Endodermal cell (in vitro differentiated cells): ENCODE results near the gene OS9. TPM values are rescaled to one million over a fixed set of nuclear protein-coding genes. Genes with fewer than 3 reads are reported as not detected.
"Not testable (repeated sequence)": the region's sequence is repeated elsewhere in the genome, so short reads cannot be mapped to it uniquely, and the experiment has no call there.

Experiments
- DNase-seq: peaks from one replicate; pipeline ENCODE4 v3.0.0-alpha.2; 2017
- H3K27ac ChIP-seq: 2 replicates; pipeline ENCODE4 v1.5.1; 2013; ENCODE audit warnings: mild to moderate bottlenecking, low read depth, low read length, moderate library complexity
- H3K27me3 ChIP-seq: 2 replicates; pipeline ENCODE4 v1.6.1; 2013; ENCODE audit warnings: mild to moderate bottlenecking, low read length, moderate library complexity; ENCODE audit not compliant: insufficient read depth, control insufficient read depth, poor library complexity, severe bottlenecking
- H3K36me3 ChIP-seq: 2 replicates; pipeline ENCODE4 v1.7.0; 2013; ENCODE audit warnings: mild to moderate bottlenecking, low read length, moderate library complexity; ENCODE audit not compliant: control insufficient read depth, insufficient read depth
- H3K4me1 ChIP-seq: one replicate; pipeline ENCODE4 v1.7.0; 2013; ENCODE audit warnings: low read length; ENCODE audit not compliant: control insufficient read depth, insufficient read depth
- H3K4me3 ChIP-seq: 2 replicates; pipeline ENCODE4 v1.5.1; 2013; ENCODE audit warnings: mild to moderate bottlenecking, low read length, moderate library complexity
- H3K9ac ChIP-seq: 2 replicates; pipeline ENCODE4 v1.6.1; 2013; ENCODE audit warnings: mild to moderate bottlenecking, low read length, moderate library complexity; ENCODE audit not compliant: poor library complexity, severe bottlenecking; ENCODE audit errors: extremely low read depth
- H3K9me3 ChIP-seq: 2 replicates; pipeline ENCODE4 v1.6.1; 2013; ENCODE audit warnings: mild to moderate bottlenecking, low read length, moderate library complexity; ENCODE audit not compliant: control insufficient read depth
- H3K27ac Mint-ChIP-seq: 2 replicates; pipeline ENCODE4 v1.8.0; 2020; ENCODE audit warnings: mixed read lengths
- H3K27me3 Mint-ChIP-seq: 2 replicates; pipeline ENCODE4 v1.8.0; 2021; ENCODE audit warnings: mild to moderate bottlenecking, mixed read lengths; ENCODE audit not compliant: insufficient read depth
- H3K36me3 Mint-ChIP-seq: 2 replicates; pipeline ENCODE4 v1.8.0; 2020; ENCODE audit warnings: low read depth, mixed read lengths
- H3K4me1 Mint-ChIP-seq: 2 replicates; pipeline ENCODE4 v1.8.0; 2020; ENCODE audit warnings: mixed read lengths
- H3K4me3 Mint-ChIP-seq: 2 replicates; pipeline ENCODE4 v1.8.0; 2020; ENCODE audit warnings: mild to moderate bottlenecking, moderate library complexity, mixed read lengths
- H3K9me3 Mint-ChIP-seq: 2 replicates; pipeline ENCODE4 v1.8.0; 2020; ENCODE audit warnings: mild to moderate bottlenecking, mixed read lengths
- CTCF ChIP-seq: fragments of 200-600 bp; sonication (generic); conservative IDR thresholded peaks from 2 replicates; pipeline ENCODE4 v1.5.0; 2021; ENCODE audit warnings: antibody characterized with exemption, mild to moderate bottlenecking
- WGBS, 2 experiments: methylation state at CpG; one replicate each; pipeline versions ENCODE4 v1.1.5 to v1.1.7; 2013; ENCODE audit warnings: missing lambda C conversion rate in 2 of 2, mixed read lengths in 1 of 2; ENCODE audit not compliant: insufficient coverage in 1 of 2, insufficient read length in 1 of 2; 5-methylcytosine and 5-hydroxymethylcytosine counted together
- total RNA-seq, 2 donors: library from RNA; stranded (reverse); fragmentation: NEBNext Ultra II Directional in 1 of 2; extraction: Animal tissue kit (Norgen Biotek cat#: 25700) in 1 of 2; gene quantifications; 2 replicates in 1 of 2; 3 replicates in 1 of 2; pipeline ENCODE4 v1.2.1, GENCODE V29; 2021

The OS9 gene
- total RNA-seq, 2 donors from 2014 or later = 108 to 142 TPM

- H3K4me3 Mint-ChIP-seq = no peak overlapping the region
- H3K4me1 ChIP-seq = no peaks in the 10 kb centered on the region
- no peaks in the 10 kb centered on the region for H3K36me3 Mint-ChIP-seq
- no peaks in the 10 kb centered on the region for H3K4me1 Mint-ChIP-seq
- no peak overlapping the region for H3K4me3 ChIP-seq
- no peaks in the 10 kb centered on the region for H3K36me3 ChIP-seq
- peaks cover 28% of the 10 kb centered on the region for H3K9me3 ChIP-seq
- H3K27ac Mint-ChIP-seq = no peak overlapping the region
- peaks cover 57% of the 10 kb centered on the region for H3K9me3 Mint-ChIP-seq
- no peaks in the 10 kb centered on the region for H3K27me3 ChIP-seq
- H3K27me3 Mint-ChIP-seq = peaks cover 19% of the 10 kb centered on the region
- TF ChIP-seq CTCF = no peak
- no peak overlapping the region for H3K9ac ChIP-seq
- WGBS, 2 experiments = 62 to 63% methylated on average over 3 of the region's 3 CpGs
- DNase-seq = no peak
- H3K27ac ChIP-seq = no peak overlapping the region
Measured at GRCh38 chr12:57654042-57654441, 39.9 kb upstream of the OS9 start.

GRCh38 chr12:57655541-57656240, 38.2 kb upstream of the OS9 start:
- no peak overlapping the region for H3K9ac ChIP-seq
- H3K36me3 Mint-ChIP-seq = no peaks in the 10 kb centered on the region
- DNase-seq = no peak
- H3K4me3 ChIP-seq = no peak overlapping the region
- WGBS, 2 experiments = 81 to 90% methylated on average over 2 to 23 of the region's 23 CpGs
- H3K9me3 ChIP-seq = peaks cover 40% of the 10 kb centered on the region
- no peaks in the 10 kb centered on the region for H3K27me3 ChIP-seq
- no peak for TF ChIP-seq CTCF
- H3K36me3 ChIP-seq = no peaks in the 10 kb centered on the region
- H3K27me3 Mint-ChIP-seq = peaks cover 25% of the 10 kb centered on the region
- no peak overlapping the region for H3K4me3 Mint-ChIP-seq
- no peaks in the 10 kb centered on the region for H3K4me1 Mint-ChIP-seq
- no peak overlapping the region for H3K27ac Mint-ChIP-seq
- H3K9me3 Mint-ChIP-seq = peaks cover 68% of the 10 kb centered on the region
- no peaks in the 10 kb centered on the region for H3K4me1 ChIP-seq
- no peak overlapping the region for H3K27ac ChIP-seq

- H3K9me3 ChIP-seq = peaks cover 47% of the 10 kb centered on the region
- peaks cover 25% of the 10 kb centered on the region for H3K27me3 Mint-ChIP-seq
- not testable (repeated sequence) for DNase-seq, H3K4me1 Mint-ChIP-seq, H3K27me3 ChIP-seq, H3K36me3 ChIP-seq, H3K9ac ChIP-seq, H3K36me3 Mint-ChIP-seq, H3K4me3 ChIP-seq, H3K4me1 ChIP-seq, H3K4me3 Mint-ChIP-seq, H3K27ac ChIP-seq, H3K27ac Mint-ChIP-seq
- peaks cover 72% of the 10 kb centered on the region for H3K9me3 Mint-ChIP-seq
- 81 to 85% methylated on average over 4 of the region's 4 CpGs for WGBS, 2 experiments
Measured at GRCh38 chr12:57656408-57656807, 37.5 kb upstream of the OS9 start.

- peaks cover 26% of the 10 kb centered on the region for H3K27me3 Mint-ChIP-seq
Measured at GRCh38 chr12:57657744-57658143, 36.2 kb upstream of the OS9 start.

More at GRCh38 chr12:57657744-57658143, 36.2 kb upstream of the OS9 start:
- no peak for DNase-seq
- Histone ChIP-seq H3K4me1 (no peaks in the 10 kb centered on the region), H3K9me3 (peaks cover 55% of the 10 kb centered on the region), H3K36me3 (no peaks in the 10 kb centered on the region), H3K4me3 (no peak overlapping the region), H3K27me3 (no peaks in the 10 kb centered on the region), H3K27ac (no peak overlapping the region), H3K9ac (no peak overlapping the region)
- Mint-ChIP-seq H3K27ac (no peak overlapping the region), H3K36me3 (no peaks in the 10 kb centered on the region), H3K4me3 (no peak overlapping the region), H3K9me3 (peaks cover 78% of the 10 kb centered on the region), H3K4me1 (no peaks in the 10 kb centered on the region)
- WGBS, 2 experiments = 44 to 62% methylated on average over 3 of the region's 3 CpGs
- TF ChIP-seq CTCF = no peak
